HG03025 (cell line): Measurements from ENCODE around the gene ADAM12.

ENCODE experiments used
- ATAC-seq: cut with Tn5 transposase; IDR thresholded peaks from one replicate; pipeline ENCODE4 v1.9.1; 2021; ENCODE audit warnings: mild to moderate bottlenecking, moderate library complexity; ENCODE audit not compliant: unreplicated experiment, low FRiP score

Gene ADAM12

GRCh38 chr10:126321440-126321839, 66.8 kb downstream of the ADAM12 start:
- no peak for ATAC-seq

- ATAC-seq: no peak
Observed at GRCh38 chr10:126317751-126318150, 70.5 kb downstream of the ADAM12 start.

- no peak for ATAC-seq
Observed at GRCh38 chr10:126315494-126316177, 72.6 kb downstream of the ADAM12 start.

GRCh38 chr10:126314863-126315493, 73.3 kb downstream of the ADAM12 start:
- ATAC-seq: no peak

- no peak for ATAC-seq
Observed at GRCh38 chr10:126312167-126312566, 76.1 kb downstream of the ADAM12 start.

- ATAC-seq: no peak
Observed at GRCh38 chr10:126309228-126309883, 78.9 kb downstream of the ADAM12 start.

- ATAC-seq: no peak
Observed at GRCh38 chr10:126302826-126303665, 85.2 kb downstream of the ADAM12 start.

- ATAC-seq: no peak
Observed at GRCh38 chr10:126302476-126302756, 85.9 kb downstream of the ADAM12 start.

- no peak for ATAC-seq
Observed at GRCh38 chr10:126301701-126302475, 86.4 kb downstream of the ADAM12 start.

- ATAC-seq: no peak
Observed at GRCh38 chr10:126294451-126294850, 93.8 kb downstream of the ADAM12 start.

GRCh38 chr10:126290232-126290631, 98.0 kb downstream of the ADAM12 start:
- no peak for ATAC-seq

- no peak for ATAC-seq
Observed at GRCh38 chr10:126288547-126289493, 99.5 kb downstream of the ADAM12 start.

- ATAC-seq: no peak
Observed at GRCh38 chr10:126286256-126286780, 102.0 kb downstream of the ADAM12 start.

- no peak for ATAC-seq
Observed at GRCh38 chr10:126283307-126283706, 105.0 kb downstream of the ADAM12 start.

- no peak for ATAC-seq
Observed at GRCh38 chr10:126278851-126279250, 109.4 kb downstream of the ADAM12 start.

GRCh38 chr10:126277181-126277580, 111.1 kb downstream of the ADAM12 start:
- ATAC-seq: no peak

GRCh38 chr10:126272526-126272925, 115.8 kb downstream of the ADAM12 start:
- ATAC-seq: no peak

- no peak for ATAC-seq
Observed at GRCh38 chr10:126270111-126270510, 118.2 kb downstream of the ADAM12 start.
